DMS 273 treated with DMSO at 0.1 percent for 48 hours (cell line): ENCODE measurements around the gene COA8.

ENCODE experiments used
- DNase-seq: peaks from one replicate; lab custom pipeline; 2025; lab: John Stamatoyannopoulos, UW

COA8 gene, protein sequence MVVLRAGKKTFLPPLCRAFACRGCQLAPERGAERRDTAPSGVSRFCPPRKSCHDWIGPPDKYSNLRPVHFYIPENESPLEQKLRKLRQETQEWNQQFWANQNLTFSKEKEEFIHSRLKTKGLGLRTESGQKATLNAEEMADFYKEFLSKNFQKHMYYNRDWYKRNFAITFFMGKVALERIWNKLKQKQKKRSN

DNA sequence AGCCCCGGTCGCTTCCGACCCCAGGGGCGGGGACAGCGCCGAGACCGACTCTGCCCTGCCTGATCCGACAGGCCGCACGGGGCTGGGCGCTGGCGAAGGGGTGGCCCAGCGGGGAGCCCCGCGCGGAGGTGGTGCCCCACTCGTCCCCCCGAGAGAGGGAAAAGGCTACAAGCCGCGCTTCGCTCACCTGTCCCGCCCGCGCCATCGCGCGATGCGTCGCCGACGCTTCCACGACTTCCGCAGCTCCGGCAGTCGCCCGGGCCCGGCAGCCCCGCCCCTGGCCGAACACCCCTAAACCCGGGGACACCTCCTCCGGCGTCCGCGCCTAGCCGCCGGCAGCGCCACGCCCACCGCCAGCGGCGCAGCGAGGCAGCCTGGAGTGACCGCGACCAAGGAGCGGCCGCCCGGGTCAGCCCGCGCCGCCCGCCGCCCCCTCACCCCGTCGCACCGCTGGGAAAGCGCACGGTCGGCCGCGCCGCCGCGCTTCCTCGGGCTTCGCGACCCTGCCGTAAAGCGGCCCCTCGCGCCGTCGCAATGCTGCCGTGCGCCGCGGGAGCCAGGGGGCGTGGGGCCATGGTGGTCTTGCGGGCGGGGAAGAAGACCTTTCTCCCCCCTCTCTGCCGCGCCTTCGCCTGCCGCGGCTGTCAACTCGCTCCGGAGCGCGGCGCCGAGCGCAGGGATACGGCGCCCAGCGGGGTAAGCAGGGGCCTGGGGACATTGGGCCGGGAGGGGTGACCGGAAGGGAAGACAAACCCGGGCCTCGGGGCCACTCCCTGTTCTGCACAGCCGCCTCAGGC, at the start of gene COA8, which contains the start of gene BAG5:
Gene COA8, plus strand, starts transcription at position 532 of the 797 bp plus-strand sequence. Its CDS starts 42 bp downstream, at position 574.
Gene BAG5, minus strand, starts transcription at position 229 of the 797 bp plus-strand sequence. CDS start 1,493 bp downstream, outside the sequence.
- DNase-seq = peak; percentile 56

GRCh38 chr14:103514596-103515421, 48.0 kb upstream of the COA8 start:
- DNase-seq = no peak

- no peak for DNase-seq
Measured at GRCh38 chr14:103516426-103517173, 46.2 kb upstream of the COA8 start.

DNA sequence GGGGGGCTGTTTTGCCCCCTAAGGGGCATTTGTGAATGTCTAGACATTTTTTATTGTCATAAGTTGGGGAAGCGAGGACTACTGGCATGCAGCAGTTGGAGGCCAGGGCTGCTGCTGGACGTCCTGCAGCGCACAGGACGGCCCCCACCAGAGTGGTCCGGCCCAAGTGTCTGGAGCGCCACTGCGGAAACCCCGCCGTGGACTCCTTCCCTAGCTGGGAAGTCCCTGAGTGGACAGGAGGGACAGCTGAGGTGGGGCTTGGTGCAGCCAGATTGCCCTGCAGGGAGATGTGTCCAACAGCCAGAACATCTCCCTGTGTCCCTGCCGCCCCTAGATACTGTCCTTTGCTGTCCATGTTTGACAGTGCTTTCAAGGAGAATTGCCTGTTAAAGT, 45.6 kb upstream of the COA8 start:
- no peak for DNase-seq

- no peak for DNase-seq
Measured at GRCh38 chr14:103517721-103518421, 44.9 kb upstream of the COA8 start.

GRCh38 chr14:103518422-103519042, 44.2 kb upstream of the COA8 start:
- DNase-seq = no peak

GRCh38 chr14:103519043-103519836, 43.5 kb upstream of the COA8 start:
- peak; percentile 47 for DNase-seq

DNA sequence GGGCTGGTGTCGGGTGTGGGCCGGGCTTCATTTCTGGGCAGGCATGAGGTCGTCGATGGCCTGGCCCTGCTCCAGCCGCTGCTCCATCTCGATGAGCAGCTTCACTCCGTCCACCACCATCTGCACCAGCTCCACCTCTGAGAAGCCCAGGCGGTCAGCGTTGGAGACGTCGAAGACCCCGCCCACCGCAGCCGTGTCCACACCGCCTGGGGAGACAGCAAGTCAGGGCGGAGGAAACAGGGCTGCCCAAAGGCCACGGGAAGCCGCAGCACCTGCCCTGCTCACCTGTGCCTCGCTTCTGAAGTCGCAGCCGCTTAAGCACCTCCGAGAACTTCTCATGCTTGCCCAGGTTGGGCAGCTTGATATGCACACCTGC, 42.9 kb upstream of the COA8 start:
- DNase-seq = no peak

- no peak for DNase-seq
Measured at GRCh38 chr14:103520269-103520656, 42.5 kb upstream of the COA8 start.

GRCh38 chr14:103520657-103521437, 41.9 kb upstream of the COA8 start:
- DNase-seq = peak; percentile 58

GRCh38 chr14:103521438-103521950, 41.3 kb upstream of the COA8 start:
- no peak for DNase-seq

DNA sequence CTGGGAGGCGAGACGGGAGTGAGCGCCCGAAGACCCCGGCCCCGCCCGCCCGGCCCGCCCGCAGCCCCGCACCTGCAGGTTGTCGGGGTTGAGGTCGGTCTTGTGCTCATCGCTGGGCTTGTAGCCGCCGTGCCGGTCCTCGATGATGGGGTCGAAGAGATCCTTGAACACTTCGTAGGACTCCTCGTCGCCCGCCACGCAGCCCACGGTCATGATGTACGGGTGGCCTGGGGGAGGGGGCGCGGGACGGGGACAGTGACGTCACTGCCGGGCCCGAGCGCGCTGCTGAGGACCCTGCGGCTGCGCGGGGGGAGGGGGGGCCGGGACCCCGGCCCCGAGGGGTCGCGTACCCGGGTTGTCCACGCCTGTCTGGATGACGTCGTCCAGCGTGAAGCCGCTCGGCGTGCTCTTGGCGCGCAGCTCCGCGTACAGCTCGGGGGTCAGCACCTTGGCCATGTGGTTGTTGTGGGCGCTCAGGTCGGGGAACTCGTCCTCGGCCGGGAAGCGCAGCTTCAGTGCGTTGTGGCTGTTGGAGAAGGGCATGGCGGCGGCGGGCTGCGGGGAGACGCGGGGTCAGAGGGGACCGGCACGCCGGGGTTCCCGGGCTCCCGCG, 40.7 kb upstream of the COA8 start:
- DNase-seq = no peak

GRCh38 chr14:103522649-103523574, 39.8 kb upstream of the COA8 start, which contains the start of gene CKB:
Gene CKB, minus strand, starts transcription at chr14:103522830. Its CDS starts 337 bp downstream, at chr14:103522493.
- DNase-seq = no peak

DNA sequence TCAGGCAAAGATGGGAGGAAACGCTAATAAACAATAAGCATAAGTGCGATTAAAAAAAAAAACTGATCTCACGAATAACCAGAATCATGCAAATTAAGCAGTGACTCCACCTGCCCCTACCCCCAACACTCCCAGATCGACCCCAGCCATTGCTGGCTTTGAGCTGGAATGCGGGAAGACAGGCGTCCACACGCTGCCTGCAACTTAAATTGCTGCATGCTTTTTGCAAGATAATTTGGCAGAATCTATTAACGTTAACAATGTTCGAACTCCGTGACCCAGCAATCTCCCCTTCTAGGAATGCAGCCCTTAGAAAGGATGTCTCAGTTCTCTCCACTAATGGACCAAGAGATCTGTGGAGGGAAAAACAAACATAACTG, 39.2 kb upstream of the COA8 start:
- no peak for DNase-seq

GRCh38 chr14:103524002-103524935, 38.5 kb upstream of the COA8 start:
- no peak for DNase-seq
